GM19324 (cell line): ENCODE data around the gene DSCAM.
"Not testable (repeated sequence)": the region's sequence is repeated elsewhere in the genome, so short reads cannot be mapped to it uniquely, and the experiment has no call there.

Source experiments
- ATAC-seq: cut with Tn5 transposase; IDR thresholded peaks from one replicate; pipeline ENCODE4 v1.9.1; 2021; ENCODE audit warnings: mild to moderate bottlenecking, moderate library complexity; ENCODE audit not compliant: unreplicated experiment, low FRiP score

Gene DSCAM

DNA sequence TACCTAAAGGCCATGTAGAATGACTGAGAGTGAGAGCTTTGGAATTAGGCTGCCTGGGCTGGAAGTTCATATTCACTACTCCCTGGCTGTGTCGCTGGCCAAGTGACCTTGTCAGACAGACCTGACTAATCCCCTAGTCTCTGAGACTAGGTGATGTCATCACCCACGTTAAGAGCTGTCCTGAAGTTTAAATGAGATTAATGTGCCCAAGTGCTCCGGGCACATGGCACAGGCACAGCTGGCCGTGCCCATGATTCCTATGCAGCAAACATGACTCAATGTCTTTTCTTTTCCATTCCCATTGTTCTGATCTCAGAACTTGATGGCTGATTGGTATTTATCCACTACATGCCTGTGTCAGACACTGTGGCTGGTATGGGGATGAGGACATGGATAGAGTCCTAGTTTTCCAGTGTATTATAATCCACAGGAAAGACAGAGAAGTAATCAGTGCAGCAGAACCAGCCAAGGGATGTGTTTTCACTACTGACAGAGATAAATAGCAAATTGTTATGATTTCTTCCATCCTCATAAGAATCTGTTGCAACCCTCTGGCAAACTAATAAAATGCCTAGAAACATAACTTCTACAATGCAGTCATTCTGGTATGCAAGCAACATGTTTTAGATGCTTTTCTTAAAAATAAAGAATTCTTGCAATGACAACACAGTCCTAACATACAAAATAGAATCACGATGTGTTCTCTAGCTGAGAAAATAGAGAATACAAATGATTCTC, 798.8 kb downstream of the DSCAM start:
- no peak for ATAC-seq

DNA sequence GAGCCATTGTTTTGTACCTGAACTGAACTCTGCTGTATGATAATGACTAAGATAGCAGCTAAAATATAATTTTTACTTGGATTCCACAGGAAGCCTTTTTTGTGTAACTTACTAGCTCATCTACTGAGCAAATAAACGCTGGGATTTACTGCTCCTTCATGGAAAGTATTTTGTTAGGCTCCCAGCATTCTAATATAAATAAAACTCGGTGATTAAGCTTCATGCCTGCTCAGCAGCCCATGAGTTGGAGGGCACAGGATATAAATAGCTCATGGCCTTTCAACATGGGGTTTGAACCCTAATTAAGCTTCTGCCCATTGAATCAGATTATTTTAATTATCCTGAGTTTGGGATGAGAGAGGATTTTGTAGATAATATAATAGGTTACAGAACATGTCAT, 799.7 kb downstream of the DSCAM start:
- no peak for ATAC-seq

DNA sequence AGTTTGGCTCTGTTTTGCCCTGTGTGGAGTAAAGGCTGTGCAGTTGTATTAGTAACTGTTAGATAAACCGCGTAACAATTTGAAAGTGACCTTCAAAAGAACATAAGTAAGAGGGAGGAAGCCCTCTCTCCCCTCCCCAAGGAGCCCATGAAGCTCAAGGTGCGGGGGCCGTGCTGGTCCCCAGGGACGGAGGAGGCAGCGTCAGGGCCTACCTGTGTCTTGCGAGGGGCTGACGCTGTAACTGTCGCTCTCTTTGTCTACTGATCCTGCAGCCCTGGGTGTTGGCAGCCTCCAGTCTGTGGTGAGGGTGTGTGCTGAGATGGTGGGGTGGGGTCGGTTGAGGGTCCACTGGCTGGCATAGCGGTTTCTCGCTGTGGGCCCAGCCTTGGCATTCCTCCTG, 803.1 kb downstream of the DSCAM start:
- ATAC-seq: no peak

DNA sequence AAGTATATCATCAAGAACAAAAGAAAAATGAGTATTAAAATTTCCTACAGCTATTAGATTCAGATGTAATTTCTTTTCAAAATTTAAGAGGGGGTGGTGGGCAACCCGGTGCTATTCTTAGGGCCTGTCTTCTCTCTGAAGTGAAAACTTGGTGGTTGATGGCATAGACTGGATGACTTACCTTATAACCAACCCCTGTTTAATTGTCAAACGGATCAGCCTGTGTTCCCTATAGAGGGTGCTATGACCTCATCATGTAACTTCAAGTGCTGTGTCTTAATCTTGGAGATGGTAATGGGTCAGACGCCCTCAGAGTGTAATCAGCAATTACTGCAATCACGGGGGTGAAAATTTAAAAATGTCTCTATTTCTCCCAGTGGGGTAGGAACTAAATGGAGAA, 803.5 kb downstream of the DSCAM start:
- no peak for ATAC-seq

DNA sequence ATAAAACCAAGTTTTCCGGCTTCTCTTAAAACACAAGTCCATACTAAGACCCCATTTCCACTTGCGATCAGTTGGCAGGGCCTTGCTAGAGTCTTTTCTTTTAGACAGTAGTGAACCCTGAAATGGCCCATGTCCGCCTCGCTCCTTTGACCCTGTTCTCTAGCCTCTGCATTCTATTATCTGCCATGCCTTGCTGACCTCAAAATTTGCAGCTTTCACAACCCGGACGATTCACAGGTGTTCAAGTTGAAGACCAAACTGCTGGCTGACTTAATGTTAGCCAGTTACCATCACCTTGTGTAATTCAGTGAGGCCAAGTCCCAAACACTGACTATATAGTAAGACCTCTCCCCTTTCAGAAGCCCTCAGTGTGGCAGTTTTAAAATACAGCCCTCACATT, 805.5 kb downstream of the DSCAM start:
- no peak for ATAC-seq

DNA sequence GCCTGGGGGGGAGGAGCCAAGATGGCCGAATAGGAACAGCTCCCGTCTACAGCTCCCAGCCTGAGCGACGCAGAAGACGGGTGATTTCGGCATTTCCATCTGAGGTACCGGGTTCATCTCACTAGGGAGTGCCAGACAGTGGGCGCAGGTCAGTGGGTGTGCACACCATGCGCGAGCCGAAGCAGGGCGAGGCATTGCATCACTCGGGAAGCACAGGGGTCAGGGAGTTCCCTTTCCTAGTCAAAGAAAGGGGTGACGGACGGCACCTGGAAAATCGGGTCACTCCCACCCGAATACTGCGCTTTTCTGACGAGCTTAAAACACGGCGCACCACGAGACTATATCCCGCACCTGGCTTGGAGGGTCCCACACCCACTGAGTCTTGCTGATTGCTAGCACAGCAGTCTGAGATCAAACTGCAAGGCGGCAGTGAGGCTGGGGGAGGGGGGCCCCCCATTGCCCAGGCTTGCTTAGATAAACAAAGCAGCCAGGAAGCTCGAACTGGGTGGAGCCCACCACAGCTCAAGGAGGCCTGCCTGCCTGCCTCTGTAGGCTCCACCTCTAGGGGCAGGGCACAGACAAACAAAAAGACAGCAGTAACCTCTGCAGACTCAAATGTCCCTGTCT, 813.7 kb downstream of the DSCAM start:
- ATAC-seq: not testable (repeated sequence)

DNA sequence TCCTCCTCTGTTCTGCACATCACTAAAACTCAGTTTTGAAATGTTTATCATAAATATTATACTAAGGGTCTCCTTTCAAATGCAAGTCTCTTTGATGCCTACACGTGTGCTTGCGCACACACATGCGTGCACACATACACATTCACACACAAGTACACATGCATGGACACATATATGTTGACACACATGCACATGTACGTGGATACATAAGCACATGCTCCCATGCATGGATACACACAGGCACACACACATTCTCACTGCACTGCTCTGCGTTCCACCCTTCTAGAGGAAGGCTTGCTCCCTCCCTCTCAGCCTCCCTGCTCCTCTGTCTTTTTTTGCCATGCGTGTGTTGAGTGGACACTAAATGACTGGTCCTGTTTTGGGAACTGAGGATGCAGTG, 817.1 kb downstream of the DSCAM start:
- no peak for ATAC-seq

DNA sequence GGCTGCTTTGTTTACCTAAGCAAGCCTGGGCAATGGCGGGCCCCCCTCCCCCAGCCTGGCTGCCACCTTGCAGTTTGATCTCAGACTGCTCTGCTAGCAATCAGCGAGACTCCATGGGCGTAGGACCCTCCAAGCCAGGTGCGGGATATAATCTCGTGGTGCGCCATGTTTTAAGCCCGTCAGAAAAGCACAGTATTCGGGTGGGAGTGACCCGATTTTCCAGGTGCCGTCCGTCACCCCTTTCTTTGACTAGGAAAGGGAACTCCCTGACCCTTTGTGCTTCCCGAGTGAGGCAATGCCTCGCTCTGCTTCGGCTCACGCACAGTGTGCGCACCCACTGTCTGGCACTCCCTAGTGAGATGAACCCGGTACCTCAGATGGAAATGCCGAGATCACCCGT, 818.6 kb downstream of the DSCAM start:
- not testable (repeated sequence) for ATAC-seq

DNA sequence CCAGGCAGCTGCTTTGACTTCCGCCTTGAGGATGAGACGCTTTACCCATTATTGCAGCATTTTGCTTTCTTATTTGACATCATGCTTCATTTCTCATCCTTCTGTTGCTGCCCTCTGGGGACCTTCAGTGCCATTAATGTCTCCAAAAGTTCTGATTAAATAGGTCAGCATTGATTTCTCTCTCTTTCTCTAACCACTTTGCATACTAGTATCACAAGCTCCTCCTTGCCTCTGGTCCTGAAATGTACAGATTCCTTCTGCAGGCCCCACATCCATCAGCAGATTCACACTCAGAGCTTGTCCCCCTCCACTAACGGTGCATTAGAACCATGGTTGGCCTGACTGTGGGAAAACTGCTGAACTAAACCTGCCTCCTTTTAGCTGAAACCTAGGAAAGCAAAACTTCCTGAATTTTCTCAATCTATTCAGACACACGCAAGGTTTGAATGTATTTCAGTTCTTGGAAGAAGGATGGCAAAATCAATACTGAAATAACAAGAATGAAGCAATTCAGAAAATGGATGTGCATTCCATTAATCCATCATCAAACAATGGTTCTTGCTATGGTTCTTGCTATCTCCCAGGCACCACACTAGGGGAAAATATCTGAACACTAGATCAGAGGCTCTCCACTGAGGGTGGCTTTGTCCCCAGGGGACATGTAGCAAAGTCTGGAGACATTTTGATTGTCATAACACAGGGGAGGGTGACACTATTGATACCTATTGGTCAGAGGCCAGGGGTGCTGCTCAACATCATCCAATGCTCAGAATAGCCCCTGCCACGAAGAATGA, 825.2 kb downstream of the DSCAM start:
- ATAC-seq: no peak

DNA sequence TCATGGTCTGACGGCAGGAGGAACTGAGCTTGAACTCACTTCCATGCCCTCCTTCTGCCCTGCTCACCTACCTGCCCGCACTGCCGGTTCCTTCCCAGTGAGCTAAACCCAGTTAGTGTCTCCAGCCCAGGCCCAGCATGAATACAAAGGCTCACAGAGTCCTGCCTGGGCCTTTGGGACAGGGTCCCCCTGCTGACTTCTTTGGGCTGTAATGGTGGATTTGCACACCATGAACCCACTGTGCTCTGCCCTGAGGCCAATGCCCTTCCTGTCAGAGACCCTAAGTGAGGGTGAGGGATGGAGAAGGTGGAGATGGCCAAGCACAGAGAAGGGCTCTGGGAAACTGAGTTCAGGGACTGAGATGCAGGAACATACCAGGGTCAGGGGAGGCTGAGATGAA, 826.3 kb downstream of the DSCAM start:
- no peak for ATAC-seq

DNA sequence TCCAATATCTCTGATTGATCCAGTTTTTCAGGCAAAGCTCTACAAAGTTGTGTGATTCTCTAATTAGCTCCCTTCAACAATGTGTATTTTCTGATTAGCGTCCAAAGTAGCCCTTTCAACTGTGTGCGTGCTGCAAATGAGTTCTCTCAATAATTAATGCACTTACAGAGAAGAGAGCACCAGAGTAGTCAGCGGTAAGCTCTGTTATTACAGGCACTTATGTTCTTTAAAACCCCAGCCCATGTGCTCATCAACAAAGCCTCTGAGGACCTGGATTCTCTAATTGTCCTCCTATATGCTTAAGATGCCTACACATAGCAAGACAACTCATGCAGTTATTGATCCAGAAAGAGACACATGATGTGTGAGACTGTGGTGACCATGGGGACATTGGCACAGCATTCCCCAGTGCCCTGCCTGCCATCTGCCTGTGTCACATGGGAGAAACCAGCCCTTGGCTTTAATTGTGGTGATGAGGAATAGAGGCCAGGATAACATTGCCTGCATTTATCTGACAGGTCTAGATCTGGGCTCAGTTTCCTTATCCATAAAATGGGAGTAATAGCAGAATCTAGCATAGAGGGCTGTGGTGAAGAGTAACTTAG, 828.0 kb downstream of the DSCAM start:
- ATAC-seq: no peak

DNA sequence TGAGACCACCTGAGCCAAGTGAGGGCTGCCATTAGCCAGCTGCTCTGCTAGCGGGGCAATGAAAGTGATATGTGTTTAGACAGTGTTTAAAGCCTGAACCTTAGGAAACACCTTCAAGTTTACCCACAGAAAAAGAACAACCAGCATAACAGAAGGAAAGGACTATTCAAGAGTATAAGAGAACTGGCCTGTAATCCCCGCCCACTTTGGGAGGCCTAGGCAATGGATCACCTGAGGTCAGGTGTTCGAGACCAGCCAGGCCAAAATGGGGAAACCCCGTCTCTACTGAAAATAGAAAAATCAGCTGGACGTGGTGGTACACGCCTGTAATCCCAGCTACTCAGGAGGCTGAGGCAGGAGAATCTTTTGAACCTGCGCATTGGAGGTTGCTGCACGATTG, 830.3 kb downstream of the DSCAM start:
- no peak for ATAC-seq

DNA sequence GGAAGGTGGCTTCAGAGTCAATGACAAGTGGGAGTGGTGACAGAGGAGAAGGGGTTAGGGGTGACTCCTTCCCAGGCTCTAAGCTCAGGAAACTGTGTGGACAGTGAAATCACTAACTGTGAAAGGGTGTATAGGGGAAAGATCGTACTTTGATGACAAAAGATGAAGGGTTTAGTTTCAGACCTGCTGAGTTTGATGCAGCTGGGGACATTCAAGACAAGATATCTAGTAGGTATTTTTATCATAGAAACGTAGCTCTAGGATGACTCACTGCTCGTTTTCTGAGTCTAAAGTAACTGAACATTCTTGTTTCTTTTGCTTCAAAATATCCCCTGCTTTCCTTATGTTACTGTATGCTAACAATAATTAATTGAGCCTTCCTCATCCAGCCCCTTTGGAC, 830.7 kb downstream of the DSCAM start:
- ATAC-seq: no peak

DNA sequence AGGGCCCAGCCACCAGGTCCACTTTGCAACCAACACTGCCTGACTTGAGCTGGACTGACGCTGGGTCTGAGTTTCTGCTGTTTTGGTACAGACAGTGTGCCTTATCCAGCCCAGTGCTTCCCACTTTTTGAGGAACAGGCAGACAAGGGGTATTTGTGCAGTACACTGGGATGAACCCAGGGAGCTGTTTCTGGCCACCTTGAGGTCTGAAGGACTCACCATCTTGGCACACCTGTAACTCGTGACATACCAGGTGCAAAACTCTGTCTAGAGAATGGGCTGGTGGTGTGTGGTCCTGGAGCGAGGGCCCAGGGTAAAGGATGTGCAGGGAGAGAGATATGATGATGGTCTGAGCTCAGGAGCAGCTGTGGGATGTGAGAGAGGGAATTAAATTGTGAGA, 831.1 kb downstream of the DSCAM start:
- no peak for ATAC-seq

DNA sequence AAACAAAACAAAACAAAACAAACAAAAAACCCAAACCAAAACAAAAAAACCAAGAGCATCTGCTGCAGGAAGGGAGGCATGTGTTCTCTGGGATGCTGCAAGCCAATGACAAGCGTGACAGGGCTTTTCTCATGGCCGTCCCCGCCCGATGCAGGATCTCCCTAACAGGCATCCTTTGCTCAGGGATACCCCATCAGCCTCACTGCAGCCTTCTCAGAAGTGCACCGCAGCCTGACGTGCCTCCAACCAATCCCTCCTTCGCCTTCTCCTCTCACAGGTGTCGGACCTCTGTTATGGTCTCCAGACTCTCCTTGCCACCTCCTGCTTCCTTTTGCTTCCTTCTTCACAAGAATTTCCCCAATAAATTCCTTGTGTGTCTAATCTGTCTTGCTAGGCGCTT, 832.6 kb downstream of the DSCAM start:
- ATAC-seq: no peak

DNA sequence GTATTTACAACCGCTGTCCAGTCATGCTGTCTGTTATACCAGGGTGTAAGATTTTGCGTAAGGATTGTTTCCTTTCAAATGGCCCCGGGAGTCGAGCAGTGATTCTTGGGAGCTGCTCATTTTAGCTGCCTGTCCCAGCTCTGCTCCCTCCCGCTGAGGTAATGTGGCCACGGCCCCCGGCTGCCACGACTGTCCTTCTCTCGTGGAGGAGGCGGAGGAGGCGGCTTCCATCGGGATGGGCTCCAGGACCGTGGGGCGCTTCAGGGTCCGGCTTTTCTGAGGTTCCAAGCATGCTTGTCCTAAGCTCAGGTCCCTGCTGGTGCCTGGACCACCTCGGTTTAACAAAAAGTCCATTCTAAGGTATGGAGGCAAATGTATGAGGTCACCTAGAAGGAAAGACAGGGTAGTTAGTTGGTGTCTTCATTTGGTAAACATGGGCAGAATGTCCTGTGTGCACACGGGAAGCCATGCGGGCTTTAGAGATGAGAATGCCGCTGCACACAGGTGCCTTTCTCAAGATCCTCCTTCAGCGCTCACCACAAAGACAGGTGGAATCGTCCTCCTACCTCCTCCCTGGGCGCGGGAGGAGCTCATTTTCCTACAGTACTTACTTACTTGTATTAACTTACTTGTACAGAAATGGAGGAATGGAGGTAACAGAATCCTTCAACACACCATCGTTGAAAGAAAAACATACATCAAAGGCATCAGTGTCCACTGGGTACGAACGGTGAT, 833.8 kb downstream of the DSCAM start:
- no peak for ATAC-seq

DNA sequence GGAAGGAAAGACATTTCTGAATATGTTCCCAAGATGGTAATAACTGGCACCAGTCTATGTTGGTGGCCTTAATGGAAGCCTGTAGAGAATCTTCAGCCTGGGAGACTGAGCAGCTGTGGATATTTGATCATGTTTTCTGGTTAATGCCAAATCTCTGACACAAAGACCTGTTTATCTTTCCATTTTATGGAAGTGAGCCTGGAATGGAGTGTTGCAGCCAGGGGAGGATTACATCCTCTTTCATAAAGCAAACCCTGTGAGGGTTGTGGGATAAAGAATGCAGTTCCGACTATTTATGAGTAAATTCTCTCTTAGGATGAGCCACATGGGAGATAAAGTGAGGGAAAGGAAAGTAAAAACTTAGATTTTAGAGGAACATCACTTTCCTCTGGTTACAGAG, 835.6 kb downstream of the DSCAM start:
- ATAC-seq: no peak

DNA sequence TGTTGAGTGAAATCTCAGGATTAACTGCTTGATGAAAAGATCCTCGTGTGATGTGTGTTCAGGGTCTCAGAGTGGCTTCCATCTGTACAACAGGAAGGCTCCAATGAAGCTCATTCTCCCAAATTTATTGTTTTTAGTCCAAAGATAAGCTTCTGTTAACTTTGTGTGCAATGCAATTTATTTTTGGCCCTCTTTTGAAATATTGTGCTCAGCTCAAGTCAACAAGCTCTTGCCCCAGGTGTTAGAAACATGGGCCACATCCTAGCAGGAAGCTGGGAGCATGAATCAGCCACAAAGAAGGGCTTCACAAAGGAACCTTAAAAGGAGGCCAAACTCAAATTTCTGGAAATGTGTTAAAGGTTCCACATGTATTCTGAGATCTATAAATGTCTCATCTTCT, 844.0 kb downstream of the DSCAM start:
- ATAC-seq: no peak

DNA sequence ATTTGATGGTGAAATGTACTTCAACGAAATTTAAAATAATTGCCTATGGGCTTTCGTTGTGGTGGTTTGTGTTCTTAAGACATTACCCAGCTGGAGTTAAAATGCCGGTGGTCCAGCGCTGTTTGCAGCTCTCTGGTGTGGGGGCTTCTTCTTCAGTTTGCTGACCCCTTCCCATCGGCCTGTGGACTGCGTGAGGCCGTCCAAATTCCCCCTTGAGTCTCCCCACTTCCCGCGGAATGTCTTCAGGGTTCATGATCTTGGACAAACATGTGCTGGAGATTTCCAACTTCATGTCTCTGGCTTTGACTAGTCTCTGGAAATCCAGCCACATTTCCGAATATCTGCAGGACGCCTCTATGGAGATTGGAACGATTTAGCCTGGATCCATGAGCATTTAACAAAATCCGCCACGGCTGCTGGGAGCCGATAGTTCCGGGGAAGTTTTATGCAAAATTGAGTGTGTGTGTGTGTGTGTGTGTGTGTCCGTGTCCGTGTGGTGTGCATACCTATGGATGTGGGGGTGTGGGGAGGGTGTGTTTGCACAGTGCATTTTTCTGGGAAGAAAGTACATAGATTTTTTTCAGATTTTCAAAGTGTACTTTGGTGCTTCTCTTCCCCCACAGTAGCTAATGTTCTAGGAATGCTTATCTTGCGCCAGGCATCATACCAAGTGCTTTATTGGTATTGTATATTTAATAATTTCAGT, 862.5 kb downstream of the DSCAM start:
- ATAC-seq: no peak

DNA sequence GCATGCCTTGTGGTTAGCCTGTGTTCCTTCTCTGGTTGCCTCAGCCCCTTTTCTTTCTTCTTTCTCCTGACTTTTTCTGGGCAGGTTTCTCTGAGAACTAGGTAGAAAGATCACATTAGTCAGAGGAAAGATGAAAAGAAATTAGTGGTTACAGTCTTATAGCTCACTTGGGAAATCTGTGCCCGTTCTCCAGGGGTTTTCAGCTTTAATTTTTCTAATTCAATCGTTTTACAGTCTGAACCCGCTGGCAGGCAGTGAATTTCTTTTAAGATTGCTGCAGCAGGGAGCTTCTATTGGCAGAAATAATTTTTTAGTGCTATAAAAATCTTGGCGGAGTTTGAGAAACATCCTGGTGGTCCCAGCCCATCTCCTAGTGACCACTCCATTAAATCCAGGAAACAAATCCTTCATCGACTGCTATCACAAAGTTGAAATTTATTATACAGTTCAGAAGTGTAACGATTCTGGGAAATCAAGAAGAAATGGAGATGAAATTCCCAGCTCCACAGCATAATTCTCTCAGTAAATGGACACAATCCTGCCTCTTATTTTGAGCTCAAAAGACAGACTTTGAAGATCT, 866.6 kb downstream of the DSCAM start:
- no peak for ATAC-seq
